Measurements from ENCODE around the gene RAB3GAP1. TPM values are rescaled to one million over a fixed set of nuclear protein-coding genes. Genes with fewer than 3 reads are reported as not detected.

The RAB3GAP1 gene
- total RNA-seq, 1 experiment from 2014 or later, result 32.0 TPM

DNA sequence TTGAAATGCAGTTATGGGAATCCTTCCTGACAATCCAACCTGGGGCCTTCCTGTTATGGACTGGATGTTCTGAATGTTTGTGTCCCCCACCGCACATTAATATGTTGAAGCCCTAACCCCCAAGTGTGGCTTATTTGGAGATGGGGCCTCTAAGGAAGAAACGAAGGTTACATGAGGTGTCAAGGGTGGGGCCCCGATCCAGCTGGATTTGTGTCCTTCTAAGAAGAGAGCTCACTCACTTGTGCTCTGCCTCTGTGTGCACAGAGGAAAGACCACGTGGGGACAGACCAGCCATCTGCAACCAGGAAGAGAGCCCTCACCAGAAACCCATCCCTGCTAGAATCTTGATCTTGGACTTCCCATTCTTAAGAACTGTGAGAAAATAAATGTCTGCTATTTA is 49.3 kb upstream of the RAB3GAP1 start:
- Mint-ChIP-seq H3K36me3 (ENCODE audit: insufficient read depth in 1 of 3, low read depth in 3 of 3) (no peaks in the 10 kb centered on the region), H3K27me3 (ENCODE audit: low read depth) (peaks cover 11% of the 10 kb centered on the region), H3K27ac (no peak overlapping the region), H3K4me1 (peaks cover 17 to 23% of the 10 kb centered on the region in 2 experiments), H3K4me3 (no peak overlapping the region), H3K9me3 (peaks cover 0 to 4% of the 10 kb centered on the region in 2 experiments; a peak in 1 of 5 replicates)
- Histone ChIP-seq H4K5ac (ENCODE audit: insufficient read length, low read depth, low read length) (no peak overlapping the region), H3K23ac (ENCODE audit: insufficient read length, low read depth, low read length) (no peak overlapping the region), H3K79me2 (ENCODE audit: insufficient read depth, low read length) (no peaks in the 10 kb centered on the region), H3K4ac (ENCODE audit: low read depth, low read length) (no peak overlapping the region), H2BK20ac (ENCODE audit: low read depth, low read length, poor library complexity, severe bottlenecking) (no peak overlapping the region), H3K27me3 (ENCODE audit: insufficient read depth, low read length) (no peaks in the 10 kb centered on the region), H3K9me3 (ENCODE audit: control insufficient read depth, low read depth, low read length) (no peaks in the 10 kb centered on the region), H3K4me1 (ENCODE audit: insufficient read depth, low read length) (peaks cover 3% of the 10 kb centered on the region; the same call in 1 of the 2 replicates), H3K14ac (ENCODE audit: insufficient read depth, low read length) (no peak overlapping the region), H3K23me2 (ENCODE audit: insufficient read length, low read depth, low read length, poor library complexity, severe bottlenecking) (no peaks in the 10 kb centered on the region), H3K27ac (ENCODE audit: insufficient read length, low read depth, low read length) (no peak overlapping the region), H4K20me1 (ENCODE audit: control insufficient read depth, insufficient read depth, insufficient read length) (no peaks in the 10 kb centered on the region), H2BK12ac (ENCODE audit: insufficient read length, low read depth, low read length) (no peak overlapping the region), H2BK120ac (ENCODE audit: low read depth, low read length, poor library complexity, severe bottlenecking) (no peak overlapping the region), H3K9ac (ENCODE audit: extremely low read depth, insufficient read length, low read length) (no peak overlapping the region), H3T11ph (ENCODE audit: low read length) (no peak overlapping the region), H3K79me1 (ENCODE audit: insufficient read depth, low read depth, low read length, poor library complexity, severe bottlenecking) (no peaks in the 10 kb centered on the region), H3K18ac (ENCODE audit: insufficient read length, low read depth, low read length) (no peak overlapping the region), H2AK5ac (ENCODE audit: insufficient read length, low read length) (no peak overlapping the region), H2BK15ac (ENCODE audit: low read depth, low read length) (no peak overlapping the region), H2BK5ac (ENCODE audit: insufficient read length, low read length) (no peak overlapping the region), H4K8ac (replicated peaks; ENCODE audit: insufficient read length, low read depth, low read length) (no peak overlapping the region), H2AFZ (ENCODE audit: low read length) (no peak overlapping the region), H4K91ac (ENCODE audit: insufficient read length, low read depth, low read length) (no peak overlapping the region), H3K56ac (ENCODE audit: insufficient read length, low read depth, low read length) (no peak overlapping the region), H3K4me2 (ENCODE audit: insufficient read depth, insufficient read length, low read length) (no peak overlapping the region)
- no CpG with 5 or more reads among the region's 4 CpGs for WGBS (ENCODE audit: extremely low coverage, insufficient read length, low lambda C conversion rate)
- DNase-seq, result no peak
- TF ChIP-seq, protein P1, sequence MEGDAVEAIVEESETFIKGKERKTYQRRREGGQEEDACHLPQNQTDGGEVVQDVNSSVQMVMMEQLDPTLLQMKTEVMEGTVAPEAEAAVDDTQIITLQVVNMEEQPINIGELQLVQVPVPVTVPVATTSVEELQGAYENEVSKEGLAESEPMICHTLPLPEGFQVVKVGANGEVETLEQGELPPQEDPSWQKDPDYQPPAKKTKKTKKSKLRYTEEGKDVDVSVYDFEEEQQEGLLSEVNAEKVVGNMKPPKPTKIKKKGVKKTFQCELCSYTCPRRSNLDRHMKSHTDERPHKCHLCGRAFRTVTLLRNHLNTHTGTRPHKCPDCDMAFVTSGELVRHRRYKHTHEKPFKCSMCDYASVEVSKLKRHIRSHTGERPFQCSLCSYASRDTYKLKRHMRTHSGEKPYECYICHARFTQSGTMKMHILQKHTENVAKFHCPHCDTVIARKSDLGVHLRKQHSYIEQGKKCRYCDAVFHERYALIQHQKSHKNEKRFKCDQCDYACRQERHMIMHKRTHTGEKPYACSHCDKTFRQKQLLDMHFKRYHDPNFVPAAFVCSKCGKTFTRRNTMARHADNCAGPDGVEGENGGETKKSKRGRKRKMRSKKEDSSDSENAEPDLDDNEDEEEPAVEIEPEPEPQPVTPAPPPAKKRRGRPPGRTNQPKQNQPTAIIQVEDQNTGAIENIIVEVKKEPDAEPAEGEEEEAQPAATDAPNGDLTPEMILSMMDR (conservative IDR thresholded peaks at IDR 0.05), result no peak

Measured in H9 (cell line).